ENCODE data around the gene RFLNA.
"Not testable (repeated sequence)": the region's sequence is repeated elsewhere in the genome, so short reads cannot be mapped to it uniquely, and the experiment has no call there.

The RFLNA gene

GRCh38 chr12:124282287-124282686 is 12.6 kb upstream of the RFLNA start:
- DNase-seq = no peak

- DNase-seq = no peak
These were observed 11.6 kb upstream of the RFLNA start for GRCh38 chr12:124283326-124283725.

- DNase-seq = no peak
These were observed 10.5 kb upstream of the RFLNA start for GRCh38 chr12:124284368-124284767.

GRCh38 chr12:124286414-124286813 is 8.5 kb upstream of the RFLNA start:
- peak; percentile 35 for DNase-seq

GRCh38 chr12:124286971-124287370 is 7.9 kb upstream of the RFLNA start:
- DNase-seq = no peak

GRCh38 chr12:124289634-124290600 is 5.0 kb upstream of the RFLNA start:
- DNase-seq = no peak

GRCh38 chr12:124292385-124292784 is 2.5 kb upstream of the RFLNA start:
- no peak for DNase-seq

- DNase-seq = no peak
These were observed 1.4 kb upstream of the RFLNA start for GRCh38 chr12:124293286-124294003.

GRCh38 chr12:124295431-124296058 is 652 bp downstream of the RFLNA start:
- no peak for DNase-seq

- DNase-seq = no peak
These were observed 1.5 kb downstream of the RFLNA start for GRCh38 chr12:124296295-124296915.

- no peak for DNase-seq
These were observed 2.0 kb downstream of the RFLNA start for GRCh38 chr12:124296916-124297351.

- no peak for DNase-seq
These were observed 2.5 kb downstream of the RFLNA start for GRCh38 chr12:124297389-124297788.

GRCh38 chr12:124297856-124298255 is 3.0 kb downstream of the RFLNA start:
- DNase-seq = no peak

GRCh38 chr12:124298685-124299410 is 4.0 kb downstream of the RFLNA start:
- no peak for DNase-seq

- no peak for DNase-seq
These were observed 4.9 kb downstream of the RFLNA start for GRCh38 chr12:124299628-124300388.

GRCh38 chr12:124300657-124301056 is 5.8 kb downstream of the RFLNA start:
- not testable (repeated sequence) for DNase-seq

GRCh38 chr12:124301084-124301654 is 6.3 kb downstream of the RFLNA start:
- no peak for DNase-seq

- no peak for DNase-seq
These were observed 7.4 kb downstream of the RFLNA start for GRCh38 chr12:124302241-124302806.

GRCh38 chr12:124302807-124303578 is 8.1 kb downstream of the RFLNA start:
- DNase-seq = no peak
